GM21737 (cell line): ENCODE measurements around the gene SRMS.

Source experiments
- ATAC-seq: cut with Tn5 transposase; IDR thresholded peaks from one replicate; pipeline ENCODE4 v1.9.1; 2021; ENCODE audit warnings: mild to moderate bottlenecking, moderate library complexity; ENCODE audit not compliant: unreplicated experiment

SRMS gene

GRCh38 chr20:63492982-63493381, 54.6 kb downstream of the SRMS start:
- no peak for ATAC-seq

GRCh38 chr20:63492518-63492917, 55.0 kb downstream of the SRMS start:
- no peak for ATAC-seq

GRCh38 chr20:63491635-63492230, 55.8 kb downstream of the SRMS start:
- no peak for ATAC-seq

DNA sequence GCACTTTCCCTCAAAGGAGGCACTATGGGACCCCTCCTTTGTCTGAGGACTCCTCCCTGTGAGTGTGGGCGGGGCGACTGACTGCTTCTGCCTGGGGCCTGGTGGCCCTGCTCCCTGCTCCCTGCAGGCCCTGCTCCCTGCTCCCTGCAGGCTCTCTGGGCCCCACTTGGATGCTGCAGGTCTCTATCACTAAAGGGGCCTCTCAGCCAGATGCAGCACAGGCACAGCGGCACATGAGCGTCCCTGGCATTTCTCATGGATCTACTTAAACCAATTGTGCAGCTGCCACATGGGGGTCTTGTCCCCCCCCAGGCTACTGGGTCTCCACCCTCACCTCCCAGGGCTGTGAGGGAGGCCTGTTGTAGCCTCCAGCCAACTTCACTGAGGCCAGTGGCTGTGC, 56.5 kb downstream of the SRMS start:
- no peak for ATAC-seq
